Measurements from ENCODE around the gene DNASE1L3. TPM values are rescaled to one million over a fixed set of nuclear protein-coding genes. Genes with fewer than 3 reads are reported as not detected.

DNASE1L3 gene
- total RNA-seq, 1 experiment from 2014 or later: not detected

DNA sequence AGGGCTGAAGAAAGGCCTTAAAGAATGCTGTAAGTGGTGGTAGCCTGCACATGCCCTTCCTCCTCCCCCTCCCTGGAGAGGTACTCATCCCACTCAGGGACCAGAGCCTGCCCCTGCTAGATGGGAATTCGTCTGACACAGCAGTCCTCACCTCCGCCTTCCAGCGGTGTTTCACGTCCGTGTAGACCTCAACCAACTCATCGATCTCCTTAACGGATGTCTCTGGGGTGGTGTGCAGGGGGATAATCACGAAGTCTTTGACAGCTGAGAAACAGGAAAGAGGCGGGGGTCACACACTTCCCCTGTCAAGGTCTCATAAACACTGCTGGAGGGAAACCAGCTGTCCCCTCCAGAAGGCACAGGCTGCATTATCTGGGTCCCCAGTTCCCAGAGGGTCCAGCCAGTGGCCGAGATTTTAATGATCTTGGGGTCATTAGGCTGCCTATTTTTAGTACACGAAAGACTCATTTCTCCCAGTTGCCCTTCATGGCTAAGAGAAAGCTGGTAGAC lies 9.9 kb downstream of the DNASE1L3 start:
- TF ChIP-seq, protein P1, sequence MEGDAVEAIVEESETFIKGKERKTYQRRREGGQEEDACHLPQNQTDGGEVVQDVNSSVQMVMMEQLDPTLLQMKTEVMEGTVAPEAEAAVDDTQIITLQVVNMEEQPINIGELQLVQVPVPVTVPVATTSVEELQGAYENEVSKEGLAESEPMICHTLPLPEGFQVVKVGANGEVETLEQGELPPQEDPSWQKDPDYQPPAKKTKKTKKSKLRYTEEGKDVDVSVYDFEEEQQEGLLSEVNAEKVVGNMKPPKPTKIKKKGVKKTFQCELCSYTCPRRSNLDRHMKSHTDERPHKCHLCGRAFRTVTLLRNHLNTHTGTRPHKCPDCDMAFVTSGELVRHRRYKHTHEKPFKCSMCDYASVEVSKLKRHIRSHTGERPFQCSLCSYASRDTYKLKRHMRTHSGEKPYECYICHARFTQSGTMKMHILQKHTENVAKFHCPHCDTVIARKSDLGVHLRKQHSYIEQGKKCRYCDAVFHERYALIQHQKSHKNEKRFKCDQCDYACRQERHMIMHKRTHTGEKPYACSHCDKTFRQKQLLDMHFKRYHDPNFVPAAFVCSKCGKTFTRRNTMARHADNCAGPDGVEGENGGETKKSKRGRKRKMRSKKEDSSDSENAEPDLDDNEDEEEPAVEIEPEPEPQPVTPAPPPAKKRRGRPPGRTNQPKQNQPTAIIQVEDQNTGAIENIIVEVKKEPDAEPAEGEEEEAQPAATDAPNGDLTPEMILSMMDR (IDR thresholded peaks at IDR 0.05; ENCODE audit: unreplicated experiment): no peak
- H3K36me3 Mint-ChIP-seq (ENCODE audit: insufficient read depth, unreplicated experiment): no peaks in the 10 kb centered on the region
- H3K4me3 Mint-ChIP-seq (ENCODE audit: low read depth, unreplicated experiment): no peak overlapping the region
- intact Hi-C loops (cut with micrococcal nuclease; ENCODE audit: unreplicated experiment): no loop called here
- no peaks in the 10 kb centered on the region for H3K4me1 Mint-ChIP-seq (ENCODE audit: low read depth, unreplicated experiment)
- DNase-seq: no peak
- CTCF ChIA-PET: no interaction called here
- no peak overlapping the region for H3K27ac Mint-ChIP-seq (ENCODE audit: unreplicated experiment)
- no peaks in the 10 kb centered on the region for H3K27me3 Mint-ChIP-seq (ENCODE audit: unreplicated experiment)
- H3K9me3 Mint-ChIP-seq (ENCODE audit: low read depth, unreplicated experiment): peaks cover 3% of the 10 kb centered on the region
- no TSS peak for BruUV-seq (replicated peaks)

DNA sequence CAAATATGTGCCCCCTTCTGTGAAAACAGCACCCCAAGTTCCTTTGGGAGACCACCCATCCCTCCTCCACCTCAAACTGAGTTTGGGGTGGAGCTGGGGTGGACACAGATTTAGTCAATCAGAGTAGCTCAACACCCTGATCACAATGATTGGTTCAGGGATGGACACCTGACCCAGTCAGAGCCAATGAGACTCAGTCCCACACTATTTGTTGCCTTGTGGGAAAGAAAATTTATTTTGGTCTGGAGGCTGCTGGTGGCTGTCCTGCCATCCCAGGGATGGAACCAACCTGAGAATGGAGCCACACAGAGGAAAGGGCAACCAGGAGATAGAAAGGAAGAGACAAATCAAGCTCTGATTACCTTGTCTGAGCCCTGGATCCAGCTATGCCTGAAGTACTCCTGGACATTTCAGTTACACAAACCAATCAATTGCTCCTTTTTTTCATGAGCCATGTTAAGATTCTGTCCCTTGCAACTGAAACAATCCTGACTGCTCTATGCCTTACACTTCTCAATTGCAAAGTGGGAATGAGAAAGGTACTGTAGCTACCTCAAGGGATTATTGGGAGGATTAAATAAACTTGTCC lies 10.6 kb downstream of the DNASE1L3 start:
- Mint-ChIP-seq H3K9me3 (ENCODE audit: low read depth, unreplicated experiment) (peaks cover 3% of the 10 kb centered on the region), H3K27me3 (ENCODE audit: unreplicated experiment) (no peaks in the 10 kb centered on the region), H3K27ac (ENCODE audit: unreplicated experiment) (no peak overlapping the region), H3K4me3 (ENCODE audit: low read depth, unreplicated experiment) (no peak overlapping the region), H3K4me1 (ENCODE audit: low read depth, unreplicated experiment) (no peaks in the 10 kb centered on the region), H3K36me3 (ENCODE audit: insufficient read depth, unreplicated experiment) (no peaks in the 10 kb centered on the region)
- CTCF ChIA-PET: no interaction called here
- intact Hi-C loops (cut with micrococcal nuclease; ENCODE audit: unreplicated experiment): no loop called here
- TF ChIP-seq, protein P1 (IDR thresholded peaks at IDR 0.05; ENCODE audit: unreplicated experiment): no peak
- no peak for DNase-seq
- BruUV-seq (replicated peaks): no TSS peak

DNA sequence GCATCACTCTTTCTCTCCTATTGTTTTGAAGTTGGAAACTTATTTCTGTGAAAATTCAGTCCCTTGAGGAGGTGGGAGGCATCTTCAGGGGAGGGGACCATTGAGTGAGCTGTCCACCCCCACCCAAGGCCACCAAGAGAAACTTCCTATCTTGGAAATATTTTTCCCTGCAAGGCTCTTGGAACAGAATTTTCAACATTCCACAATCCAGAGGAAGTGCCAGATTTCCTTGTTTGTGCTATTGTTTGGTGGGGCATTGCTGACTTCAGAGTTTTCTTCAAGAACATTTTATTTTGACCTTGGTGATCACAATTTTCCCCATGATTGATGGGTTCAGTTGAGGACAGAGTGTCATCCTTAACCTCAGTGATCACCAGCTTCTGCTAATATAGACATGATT lies 12.0 kb downstream of the DNASE1L3 start:
- peaks cover 3% of the 10 kb centered on the region for H3K9me3 Mint-ChIP-seq (ENCODE audit: low read depth, unreplicated experiment)
- no peak for DNase-seq
- H3K27ac Mint-ChIP-seq (ENCODE audit: unreplicated experiment): no peak overlapping the region
- no peaks in the 10 kb centered on the region for H3K4me1 Mint-ChIP-seq (ENCODE audit: low read depth, unreplicated experiment)
- H3K27me3 Mint-ChIP-seq (ENCODE audit: unreplicated experiment): no peaks in the 10 kb centered on the region
- H3K4me3 Mint-ChIP-seq (ENCODE audit: low read depth, unreplicated experiment): no peak overlapping the region
- CTCF ChIA-PET: no interaction called here
- no TSS peak for BruUV-seq (replicated peaks)
- H3K36me3 Mint-ChIP-seq (ENCODE audit: insufficient read depth, unreplicated experiment): no peaks in the 10 kb centered on the region
- TF ChIP-seq, protein P1 (IDR thresholded peaks at IDR 0.05; ENCODE audit: unreplicated experiment): no peak
- intact Hi-C loops (cut with micrococcal nuclease; ENCODE audit: unreplicated experiment): no loop called here

DNA sequence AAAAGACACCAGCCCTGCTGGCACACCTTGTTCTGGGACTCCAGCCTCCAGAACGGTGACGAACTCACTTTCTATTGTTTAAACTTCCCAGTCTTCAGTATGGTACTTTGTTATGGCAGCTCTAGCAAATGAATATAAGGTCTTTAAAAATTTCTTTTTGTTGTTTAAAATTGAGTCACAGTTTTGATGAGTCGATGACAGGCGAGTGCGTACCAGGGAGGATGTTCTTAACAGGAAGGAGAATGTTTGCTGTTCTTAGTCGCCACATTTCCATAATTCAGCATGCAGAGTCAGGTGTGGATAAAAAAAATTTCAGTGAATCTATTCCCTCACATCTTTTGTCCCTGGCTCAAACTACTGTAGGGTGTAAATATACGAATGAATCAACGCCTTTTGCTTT lies 12.4 kb downstream of the DNASE1L3 start:
- no peak overlapping the region for H3K4me3 Mint-ChIP-seq (ENCODE audit: low read depth, unreplicated experiment)
- DNase-seq: no peak
- H3K27ac Mint-ChIP-seq (ENCODE audit: unreplicated experiment): no peak overlapping the region
- H3K36me3 Mint-ChIP-seq (ENCODE audit: insufficient read depth, unreplicated experiment): no peaks in the 10 kb centered on the region
- no TSS peak for BruUV-seq (replicated peaks)
- CTCF ChIA-PET: no interaction called here
- H3K9me3 Mint-ChIP-seq (ENCODE audit: low read depth, unreplicated experiment): peaks cover 3% of the 10 kb centered on the region
- intact Hi-C loops (cut with micrococcal nuclease; ENCODE audit: unreplicated experiment): no loop called here
- H3K4me1 Mint-ChIP-seq (ENCODE audit: low read depth, unreplicated experiment): no peaks in the 10 kb centered on the region
- no peaks in the 10 kb centered on the region for H3K27me3 Mint-ChIP-seq (ENCODE audit: unreplicated experiment)
- TF ChIP-seq, protein P1 (IDR thresholded peaks at IDR 0.05; ENCODE audit: unreplicated experiment): no peak
